KMS-11 (cell line): Measurements from ENCODE around the gene PDE12.
"Not testable (repeated sequence)": the region's sequence is repeated elsewhere in the genome, so short reads cannot be mapped to it uniquely, and the experiment has no call there.

Source experiments
- H2AFZ ChIP-seq: fragments of 200-600 bp; sonication (generic); 2 replicates; pipeline ENCODE4 v1.6.1; 2016; ENCODE audit warnings: antibody characterized with exemption, mixed run types, low read depth
- H3K27ac ChIP-seq: fragments of 200-600 bp; sonication (generic); 2 replicates; pipeline ENCODE4 v1.6.1; 2016; ENCODE audit warnings: mild to moderate bottlenecking, mixed run types
- H3K27me3 ChIP-seq: fragments of 200-600 bp; sonication (generic); 2 replicates; pipeline ENCODE4 v1.6.1; 2017; ENCODE audit warnings: mild to moderate bottlenecking, low read depth, mixed run types, moderate library complexity; ENCODE audit not compliant: insufficient read depth
- H3K36me3 ChIP-seq: fragments of 200-600 bp; sonication (generic); 2 replicates; pipeline ENCODE4 v1.6.1; 2017; ENCODE audit warnings: mild to moderate bottlenecking, mixed run types; ENCODE audit not compliant: insufficient read depth
- H3K4me1 ChIP-seq: fragments of 200-600 bp; sonication (generic); 2 replicates; pipeline ENCODE4 v1.6.1; 2016; ENCODE audit warnings: mild to moderate bottlenecking, low read depth, mixed run types; ENCODE audit not compliant: poor library complexity, severe bottlenecking
- H3K4me2 ChIP-seq: fragments of 200-600 bp; sonication (generic); 2 replicates; pipeline ENCODE4 v1.7.0; 2016; ENCODE audit warnings: mild to moderate bottlenecking, mixed run types
- H3K4me3 ChIP-seq: fragments of 200-600 bp; sonication (generic); IDR thresholded peaks from 2 replicates; pipeline ENCODE4 v1.6.1; 2017; ENCODE audit warnings: low read depth, low read length, mixed read lengths; ENCODE audit not compliant: insufficient read depth
- H3K79me2 ChIP-seq: fragments of 200-600 bp; sonication (generic); 2 replicates; pipeline ENCODE4 v1.6.1; 2016; ENCODE audit warnings: low read depth, mixed run types; ENCODE audit not compliant: insufficient read depth
- H3K9ac ChIP-seq: fragments of 200-600 bp; sonication (generic); 2 replicates; pipeline ENCODE4 v1.6.1; 2016; ENCODE audit warnings: mild to moderate bottlenecking, mixed run types
- H4K20me1 ChIP-seq: fragments of 200-600 bp; sonication (generic); 2 replicates; pipeline ENCODE4 v1.6.1; 2016; ENCODE audit warnings: mild to moderate bottlenecking, mixed run types; ENCODE audit not compliant: insufficient read depth
- CTCF ChIP-seq: fragments of 200-600 bp; sonication (generic); conservative IDR thresholded peaks from 2 replicates; pipeline ENCODE4 v1.6.1; 2017; ENCODE audit warnings: low read depth, mild to moderate bottlenecking, antibody characterized with exemption, low read length, moderate library complexity, mixed read lengths

PDE12 gene

GRCh38 chr3:57604971-57605370, 48.9 kb downstream of the PDE12 start:
- H3K27ac ChIP-seq = no peak overlapping the region
- no peak overlapping the region for H2AFZ ChIP-seq
- no peak overlapping the region for H3K9ac ChIP-seq
- H3K36me3 ChIP-seq = no peaks in the 10 kb centered on the region
- H3K4me2 ChIP-seq = no peak overlapping the region
- H3K4me1 ChIP-seq = no peaks in the 10 kb centered on the region
- H3K27me3 ChIP-seq = no peaks in the 10 kb centered on the region
- no peak for TF ChIP-seq CTCF
- no peaks in the 10 kb centered on the region for H3K79me2 ChIP-seq
- no peaks in the 10 kb centered on the region for H4K20me1 ChIP-seq
- H3K4me3 ChIP-seq = no peak overlapping the region

DNA sequence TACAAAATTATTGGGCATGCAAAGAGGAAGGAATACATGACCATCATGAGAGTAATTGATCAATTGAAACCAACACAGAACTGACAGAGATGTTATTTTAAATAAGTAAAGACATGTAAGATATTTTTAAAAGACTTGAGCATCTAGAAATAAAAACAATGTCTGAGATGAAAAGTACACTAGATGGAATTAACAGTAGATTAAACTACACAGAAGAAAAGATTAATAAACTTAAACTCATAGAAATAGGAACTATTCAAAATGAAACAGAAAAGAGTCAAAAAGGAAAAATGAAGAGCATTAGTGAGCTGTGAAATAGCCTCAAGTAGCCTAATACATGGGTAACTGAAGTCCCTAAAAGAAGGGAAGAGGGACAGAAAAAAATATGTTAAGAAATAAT, 49.6 kb downstream of the PDE12 start:
- Histone ChIP-seq H3K4me1 (no peaks in the 10 kb centered on the region), H3K4me2 (no peak overlapping the region), H3K27me3 (no peaks in the 10 kb centered on the region), H3K36me3 (no peaks in the 10 kb centered on the region), H3K27ac (no peak overlapping the region), H3K9ac (no peak overlapping the region), H3K79me2 (no peaks in the 10 kb centered on the region), H4K20me1 (no peaks in the 10 kb centered on the region), H3K4me3 (no peak overlapping the region), H2AFZ (no peak overlapping the region)
- no peak for TF ChIP-seq CTCF

DNA sequence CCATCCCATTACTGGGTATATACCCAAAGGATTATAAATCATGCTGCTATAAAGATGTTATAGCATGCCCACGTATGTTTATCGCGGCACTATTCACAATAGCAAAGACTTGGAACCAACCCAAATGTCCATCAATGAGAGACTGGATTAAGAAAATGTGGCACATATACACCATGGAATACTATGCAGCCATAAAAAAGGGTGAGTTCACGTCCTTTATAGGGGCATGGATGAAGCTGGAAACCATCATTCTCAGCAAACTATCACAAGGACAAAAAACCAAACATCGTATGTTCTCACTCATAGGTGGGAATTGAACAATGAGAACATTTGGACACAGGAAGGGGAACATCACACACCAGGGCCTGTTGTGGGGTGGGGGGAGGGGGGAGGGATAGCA, 55.8 kb downstream of the PDE12 start:
- not testable (repeated sequence) for H3K79me2 ChIP-seq, H3K36me3 ChIP-seq

GRCh38 chr3:57616233-57616632, 60.2 kb downstream of the PDE12 start:
- no peak for TF ChIP-seq CTCF
- no peaks in the 10 kb centered on the region for H3K79me2 ChIP-seq

More for the DNA sequence above, 55.8 kb downstream of the PDE12 start:
- not testable (repeated sequence) for H2AFZ ChIP-seq, H3K4me1 ChIP-seq, H3K4me3 ChIP-seq, H3K27me3 ChIP-seq, H3K4me2 ChIP-seq, H3K9ac ChIP-seq, H4K20me1 ChIP-seq, H3K27ac ChIP-seq

More at GRCh38 chr3:57616233-57616632, 60.2 kb downstream of the PDE12 start:
- H3K4me1 ChIP-seq = no peaks in the 10 kb centered on the region
- H3K9ac ChIP-seq = no peak overlapping the region
- no peak overlapping the region for H3K4me3 ChIP-seq
- H4K20me1 ChIP-seq = no peaks in the 10 kb centered on the region
- H3K27ac ChIP-seq = no peak overlapping the region
- no peaks in the 10 kb centered on the region for H3K36me3 ChIP-seq
- no peaks in the 10 kb centered on the region for H3K27me3 ChIP-seq
- H3K4me2 ChIP-seq = no peak overlapping the region
- H2AFZ ChIP-seq = no peak overlapping the region
